GM21367 (cell line): Measurements from ENCODE around the gene MRPL14.
"Not testable (repeated sequence)": the region's sequence is repeated elsewhere in the genome, so short reads cannot be mapped to it uniquely, and the experiment has no call there.

Experiments used
- ATAC-seq: cut with Tn5 transposase; IDR thresholded peaks from one replicate; pipeline ENCODE4 v1.9.1; 2021; ENCODE audit not compliant: unreplicated experiment

Gene MRPL14

GRCh38 chr6:44102527-44102926, 24.7 kb downstream of the MRPL14 start:
- no peak for ATAC-seq

DNA sequence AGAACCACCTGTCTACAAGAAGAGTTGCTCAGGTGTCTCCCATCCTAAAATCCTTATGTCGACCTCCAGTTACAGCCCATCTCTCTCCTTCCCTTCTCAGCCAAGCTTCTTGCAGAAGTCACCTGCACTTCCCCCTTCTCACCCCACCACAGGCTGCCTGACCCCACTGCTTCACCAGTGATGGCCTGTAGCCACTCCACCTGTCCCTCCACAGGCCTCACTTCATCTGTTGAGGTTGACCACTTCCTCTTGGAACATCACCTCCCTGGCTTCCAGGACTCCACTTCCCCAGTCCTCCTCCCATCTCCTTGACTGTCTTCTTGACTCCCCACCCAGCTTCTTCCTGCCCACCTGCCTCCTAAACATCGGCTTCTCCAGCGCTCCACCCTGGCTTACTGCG, 25.4 kb downstream of the MRPL14 start:
- ATAC-seq: no peak

- no peak for ATAC-seq
These were observed 27.1 kb downstream of the MRPL14 start for GRCh38 chr6:44100088-44100550.

- ATAC-seq: no peak
These were observed 28.1 kb downstream of the MRPL14 start for GRCh38 chr6:44099192-44099591.

DNA sequence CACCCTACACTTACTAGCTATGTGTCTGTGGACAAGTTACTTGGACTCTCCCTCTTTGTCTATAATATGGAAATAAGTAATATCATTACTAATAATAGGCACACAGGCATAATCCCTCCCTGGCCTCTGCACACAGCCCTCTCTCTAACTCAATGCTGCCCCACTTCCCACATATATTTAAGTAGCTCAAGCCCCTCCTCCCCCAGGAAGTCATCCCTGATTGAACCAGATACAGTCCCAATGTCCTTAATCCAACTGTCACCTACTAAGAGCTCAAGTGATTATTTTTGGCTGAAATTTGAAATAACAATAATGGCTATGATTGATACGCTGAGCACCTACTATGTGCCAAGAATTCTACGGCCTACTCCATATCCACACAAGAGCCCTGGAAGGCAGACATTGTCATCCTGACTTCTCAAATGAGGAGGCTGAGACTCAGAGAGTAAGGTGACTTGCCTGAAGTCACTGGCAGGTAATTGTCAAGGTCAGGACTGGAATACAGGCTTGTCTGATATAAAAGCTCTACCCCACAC, 29.4 kb downstream of the MRPL14 start:
- no peak for ATAC-seq

GRCh38 chr6:44096612-44097011, 30.6 kb downstream of the MRPL14 start:
- ATAC-seq: no peak

DNA sequence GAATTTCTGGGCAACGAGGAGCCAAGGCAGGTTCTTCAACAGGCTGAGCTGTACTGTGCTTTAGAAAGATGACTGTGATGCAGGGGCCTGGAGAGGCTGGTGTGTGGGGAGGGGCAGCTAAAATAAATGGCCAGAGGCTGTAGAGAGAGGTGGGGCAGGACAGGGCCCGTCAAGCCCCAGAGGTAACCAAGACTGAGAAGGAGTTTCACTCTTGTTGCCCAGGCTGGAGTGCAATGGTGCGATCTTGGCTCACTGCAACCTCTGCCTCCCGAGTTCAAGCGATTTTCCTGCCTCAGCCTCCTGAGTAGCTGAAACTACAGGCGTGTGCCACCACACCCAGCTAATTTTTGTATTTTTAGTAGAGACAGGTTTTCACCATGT, 32.0 kb downstream of the MRPL14 start:
- not testable (repeated sequence) for ATAC-seq

- ATAC-seq: no peak
These were observed 32.6 kb downstream of the MRPL14 start for GRCh38 chr6:44094403-44095242.

DNA sequence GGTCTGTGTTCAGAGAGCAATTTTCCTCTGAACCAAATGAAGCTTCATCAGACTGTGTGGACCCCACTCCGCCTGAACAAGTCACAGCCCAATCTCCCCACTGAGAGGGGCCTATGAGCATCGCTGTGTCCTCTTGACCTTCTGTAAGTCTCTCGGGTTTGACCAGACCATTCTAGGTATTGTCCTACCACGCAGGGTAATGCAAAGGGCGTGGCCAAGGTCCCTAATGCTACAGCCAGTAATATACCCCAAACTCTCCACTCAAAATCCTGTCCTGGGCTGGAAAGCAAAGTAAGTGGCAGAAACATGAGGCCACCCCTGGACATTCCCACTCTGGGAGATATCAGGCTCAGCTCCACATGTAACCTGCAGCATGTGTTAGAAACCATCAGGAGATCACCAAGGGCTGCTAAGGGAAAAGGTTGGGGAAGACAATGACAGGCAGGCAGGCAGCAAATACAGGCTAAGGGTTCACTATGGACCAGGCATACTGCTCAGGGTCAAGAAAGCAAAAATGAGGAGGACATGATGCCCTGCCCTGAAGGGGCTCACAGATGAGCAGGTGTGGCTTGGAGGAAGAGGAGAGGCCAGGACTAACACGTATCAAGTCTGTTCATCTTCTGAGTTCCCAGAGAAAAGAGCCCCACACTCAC, 33.4 kb downstream of the MRPL14 start:
- no peak for ATAC-seq

DNA sequence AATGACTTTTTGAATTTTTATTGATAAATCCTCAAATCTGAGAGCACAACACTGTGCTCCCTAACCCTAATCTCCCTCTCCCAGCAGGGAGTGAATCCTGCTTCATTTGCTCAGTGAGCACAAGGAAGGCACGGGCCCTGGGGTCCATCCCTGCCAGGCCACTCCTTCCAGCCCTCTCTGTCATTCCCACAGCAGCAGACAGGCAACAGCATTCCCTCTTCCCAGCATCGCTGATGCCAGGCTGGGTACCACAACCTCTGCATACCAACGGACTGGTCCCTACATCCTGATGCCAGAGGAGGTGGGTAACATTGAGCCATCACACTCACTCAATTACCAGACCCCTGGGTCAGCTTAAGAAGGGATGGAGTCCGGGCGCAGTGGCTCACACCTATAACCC, 34.2 kb downstream of the MRPL14 start:
- no peak for ATAC-seq

- no peak for ATAC-seq
These were observed 35.0 kb downstream of the MRPL14 start for GRCh38 chr6:44091981-44092884.

DNA sequence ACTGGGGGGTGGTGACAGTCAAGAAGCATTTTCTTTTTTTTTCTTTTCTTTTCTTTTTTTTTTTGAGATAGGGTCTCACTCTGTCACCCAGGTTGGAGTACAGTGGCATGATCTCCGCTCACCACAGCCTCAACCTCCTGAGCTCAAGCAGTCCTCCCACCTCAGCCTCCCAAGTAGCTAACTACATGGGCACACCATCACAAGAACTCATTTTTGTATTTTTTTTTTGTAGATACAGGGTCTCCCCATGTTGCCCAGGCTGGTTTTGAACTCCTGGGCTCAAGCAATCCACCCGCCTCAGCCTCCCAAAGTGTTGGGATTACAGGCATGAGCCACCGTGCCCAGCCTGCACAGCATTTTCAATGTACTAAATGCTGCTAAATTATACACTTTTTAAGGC, 35.9 kb downstream of the MRPL14 start:
- ATAC-seq: not testable (repeated sequence)

DNA sequence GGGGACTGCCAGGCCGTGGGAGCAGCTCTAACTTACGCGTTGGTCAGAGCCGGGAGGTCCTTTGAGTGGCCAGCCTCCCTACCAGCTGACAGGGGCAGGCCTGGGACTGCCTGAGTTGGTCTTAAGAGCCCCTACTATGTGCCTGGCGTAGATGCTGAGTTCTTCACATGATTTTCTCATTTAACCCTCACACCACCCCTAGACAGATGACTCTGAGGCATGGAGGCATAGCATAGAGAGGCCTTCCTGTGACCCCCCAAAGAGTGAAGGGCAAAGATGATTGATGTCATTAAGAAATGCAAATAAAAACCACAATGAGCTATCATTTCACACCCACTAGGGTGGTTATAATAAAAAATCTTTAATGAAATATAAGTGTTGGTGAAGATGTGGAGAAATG, 36.8 kb downstream of the MRPL14 start:
- ATAC-seq: no peak

DNA sequence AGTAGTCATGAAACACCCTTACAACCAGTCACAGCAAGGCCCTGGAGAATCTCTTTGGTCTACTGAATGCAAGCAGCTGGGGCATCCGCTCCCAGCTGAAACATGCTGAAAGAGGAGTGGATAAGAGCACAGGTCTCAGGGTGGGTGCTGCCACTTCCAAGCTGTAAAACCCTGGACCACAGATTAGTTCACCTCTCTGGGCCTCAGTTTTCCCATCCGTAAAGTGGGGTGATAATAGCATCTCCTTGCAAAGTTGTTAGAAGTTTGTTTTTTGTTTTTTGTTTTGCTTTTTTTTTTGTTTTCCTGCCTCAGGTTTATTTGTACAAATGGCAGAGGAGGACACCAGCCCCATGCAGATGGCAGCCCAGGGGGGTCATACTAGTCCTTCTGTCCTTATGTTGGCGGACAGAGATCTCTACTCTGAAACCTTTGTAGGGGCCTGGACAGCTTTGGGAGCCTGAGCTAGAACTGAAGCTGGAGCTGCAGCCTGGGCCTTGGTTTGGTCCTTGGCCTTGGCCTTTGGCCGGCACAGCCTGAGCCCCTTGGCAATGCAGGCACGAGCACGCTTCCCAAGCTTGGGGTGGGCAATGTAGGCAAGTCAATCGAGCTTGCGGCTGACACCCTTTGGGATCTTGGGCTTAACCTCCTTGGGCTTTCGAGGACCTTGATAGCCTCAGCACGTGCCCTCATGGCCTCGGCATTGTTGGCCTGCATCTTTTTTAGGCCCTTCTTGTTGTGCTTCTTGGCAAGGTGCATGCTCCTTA, 38.2 kb downstream of the MRPL14 start:
- ATAC-seq: no peak

DNA sequence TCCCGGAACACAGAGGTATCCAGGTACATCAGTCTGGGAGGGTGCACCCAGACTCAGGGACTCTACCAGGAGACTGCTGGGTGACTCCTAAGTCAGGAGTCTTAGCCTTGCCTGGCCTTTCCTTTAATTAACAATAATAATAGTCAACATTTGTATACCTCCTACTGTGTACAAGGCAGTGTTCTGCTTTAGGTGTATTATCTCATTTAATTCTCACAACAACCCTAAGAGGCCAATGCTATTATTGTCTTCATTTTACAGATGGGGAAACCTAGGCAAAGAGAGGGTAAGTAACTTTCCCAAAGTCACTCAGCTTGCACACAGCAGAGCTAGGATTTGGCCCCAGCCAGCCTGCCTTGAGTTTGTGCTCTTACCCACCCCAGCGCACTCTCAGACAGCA, 39.6 kb downstream of the MRPL14 start:
- ATAC-seq: no peak

DNA sequence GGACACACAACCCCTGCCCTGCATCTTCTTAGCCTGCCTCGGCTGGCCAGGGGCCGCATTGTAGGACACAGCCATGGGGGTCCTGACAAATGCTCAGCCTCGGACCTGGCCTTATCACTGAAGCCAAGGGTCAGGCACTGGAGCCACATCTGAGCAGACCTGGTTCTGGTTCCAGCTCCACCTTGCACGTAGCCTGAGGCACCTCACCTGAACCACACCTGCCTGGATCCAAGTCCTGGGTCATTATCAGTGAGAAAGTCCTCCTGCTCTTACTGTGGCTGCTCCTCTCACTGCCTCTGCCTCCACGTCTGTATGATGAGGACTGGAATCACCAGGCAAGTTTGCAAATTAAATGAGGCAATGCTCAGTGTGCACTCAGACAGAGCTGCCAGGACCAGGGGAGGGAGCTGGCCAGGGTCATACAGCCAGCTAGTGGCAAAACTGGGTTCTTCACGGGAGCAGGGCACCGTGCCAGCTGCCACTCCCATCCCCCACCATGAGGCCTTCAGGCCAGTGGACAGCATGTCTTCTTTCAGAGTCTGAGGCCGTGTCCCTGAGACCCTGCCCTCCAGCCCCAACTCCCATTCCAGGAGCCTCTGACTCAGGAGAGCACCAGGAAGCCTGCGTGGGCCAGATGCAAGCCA, 40.2 kb downstream of the MRPL14 start:
- no peak for ATAC-seq

- no peak for ATAC-seq
These were observed 42.0 kb downstream of the MRPL14 start for GRCh38 chr6:44085219-44085618.

GRCh38 chr6:44084231-44085014, 42.8 kb downstream of the MRPL14 start:
- ATAC-seq: no peak

DNA sequence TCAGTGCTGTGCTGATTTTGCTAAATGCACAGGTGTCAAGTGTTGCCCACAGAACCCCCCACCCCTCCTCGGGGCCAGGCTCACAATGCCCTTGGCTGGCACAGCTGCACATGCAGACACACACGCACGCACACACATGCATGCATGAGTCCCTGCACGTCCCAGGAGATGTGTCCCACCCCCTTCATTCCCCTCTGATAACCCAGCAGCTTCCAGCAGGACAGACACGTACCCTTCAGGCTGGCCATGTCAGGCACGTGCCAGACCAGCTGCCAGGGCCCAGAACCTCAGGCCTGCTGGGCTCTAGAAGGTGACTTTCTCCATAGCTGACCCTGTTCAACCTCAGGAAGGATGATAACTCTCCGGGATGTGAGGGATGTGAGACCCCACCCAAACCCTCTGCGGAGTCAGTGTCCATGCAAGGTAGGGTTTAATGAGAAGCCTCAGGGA, 44.4 kb downstream of the MRPL14 start:
- no peak for ATAC-seq
